Motor neuron (in vitro differentiated cells): ENCODE data around the gene CITED2. TPM values are rescaled to one million over a fixed set of nuclear protein-coding genes. Genes with fewer than 3 reads are reported as not detected.
"Not testable (repeated sequence)": the region's sequence is repeated elsewhere in the genome, so short reads cannot be mapped to it uniquely, and the experiment has no call there.

ENCODE experiments used
- ATAC-seq, 8 experiments: fragments of 200-7000 bp; cut with Tn5 transposase; replicated peaks in 6 of 8; 2 replicates each; pipeline ENCODE4 v1.8.0; 2021; ENCODE audit warnings: mild to moderate bottlenecking in 8 of 8, moderate library complexity in 8 of 8
- H3K27ac ChIP-seq, 2 donors: fragments of 250-450 bp; sonication (Bioruptor Pico); 2 replicates each; pipeline ENCODE4 v1.9.0; 2021; ENCODE audit warnings: antibody characterized with exemption in 2 of 2, mild to moderate bottlenecking in 2 of 2, moderate library complexity in 1 of 2
- H3K4me1 ChIP-seq, 2 donors: fragments of 250-450 bp; sonication (Bioruptor Pico); replicated peaks in 1 of 2; 2 replicates each; pipeline ENCODE4 v1.6.1; 2021; ENCODE audit warnings: antibody characterized with exemption in 2 of 2, mild to moderate bottlenecking in 2 of 2, moderate library complexity in 1 of 2
- H3K4me3 ChIP-seq, 5 donors: fragments of 250-450 bp; sonication (Bioruptor Pico); 2 replicates each; pipeline ENCODE4 v1.9.0; 2021; ENCODE audit warnings: antibody characterized with exemption in 5 of 5, mild to moderate bottlenecking in 5 of 5, moderate library complexity in 4 of 5
- WGBS, 10 experiments: fragments of 450-650 bp; shearing (Covaris generic); methylation state at CpG; one replicate each; pipeline ENCODE4 v1.0.0; 2022; 5-methylcytosine and 5-hydroxymethylcytosine counted together
- in situ Hi-C, 9 experiments: fragments of 400-800 bp; cut with MboI; loops; one replicate each; pipeline ENCODE4 v1.15.0; 2021; ENCODE audit warnings: low sequenced_read_pairs in 9 of 9, low pct_unique_long_range_greater_than_20kb in 2 of 9; ENCODE audit not compliant: unreplicated experiment in 9 of 9
- total RNA-seq, 8 experiments: library from RNA; unstranded; fragments of 300-600 nt; gene quantifications; 2 replicates each; pipeline versions ENCODE4 v1.2.3 to v1.2.4, GENCODE V29; 2022

The CITED2 gene
- total RNA-seq, 8 experiments from 2014 or later: 15.7 to 84.6 (median 35.0) TPM

GRCh38 chr6:139370283-139370998 lies 4.0 kb downstream of the CITED2 start:
- H3K4me1 ChIP-seq: peaks cover 27 to 37% of the 10 kb centered on the region in 2 donors
- H3K4me3 ChIP-seq: peak overlapping the region in 4 of 5 donors; percentile 6 to 98 (median 94)
- ATAC-seq: no peak
- 3 to 59% (median 13%) methylated on average over 2 to 5 of the region's 5 CpGs; no CpG with 5 or more reads in 3 of the 10 experiments for WGBS, 10 experiments
- no peak overlapping the region for H3K27ac ChIP-seq
- in situ Hi-C loops: loop anchor here in 6 of 9 experiments (25.0 kb wide), 1 partner anchor 558 kb away; no protein-coding TSS in a partner anchor

GRCh38 chr6:139369568-139370282 lies 4.7 kb downstream of the CITED2 start:
- peak in 2 of 8 experiments; percentile 1 to 3 for ATAC-seq
- WGBS, 10 experiments: 6 to 30% (median 15%) methylated on average over 2 to 9 of the region's 9 CpGs
- no peak overlapping the region for H3K27ac ChIP-seq
- H3K4me1 ChIP-seq: peaks cover 27 to 37% of the 10 kb centered on the region in 2 donors
- in situ Hi-C loops: loop anchor here in 6 of 9 experiments (10.0 to 25.0 kb wide), 3 partner anchors 145 to 557 kb away; no protein-coding TSS in a partner anchor
- peak overlapping the region in 3 of 5 donors; percentile 91 to 98 (median 98) for H3K4me3 ChIP-seq

- Histone ChIP-seq H3K4me1 (peaks cover 27 to 37% of the 10 kb centered on the region in 2 donors), H3K4me3 (peak overlapping the region in 2 of 5 donors; percentile 91 to 98), H3K27ac (no peak overlapping the region)
- WGBS, 10 experiments: 0 to 75% (median 20%) methylated on average over 1 to 2 of the region's 2 CpGs; no CpG with 5 or more reads in 1 of the 10 experiments
- ATAC-seq: no peak
- in situ Hi-C loops: loop anchor here in 6 of 9 experiments (10.0 to 25.0 kb wide), 3 partner anchors 144 to 557 kb away; no protein-coding TSS in a partner anchor
Observed at GRCh38 chr6:139369068-139369467, 5.4 kb downstream of the CITED2 start.

- in situ Hi-C loops: loop anchor here in 6 of 9 experiments (10.0 to 25.0 kb wide), 3 partner anchors 144 to 556 kb away; no protein-coding TSS in a partner anchor
- no peak overlapping the region for H3K4me3 ChIP-seq
- H3K4me1 ChIP-seq: peaks cover 27 to 37% of the 10 kb centered on the region in 2 donors
- WGBS, 10 experiments: 0 to 100% (median 33%) methylated on average over 1 of the region's 1 CpG; no CpG with 5 or more reads in 5 of the 10 experiments
- no peak overlapping the region for H3K27ac ChIP-seq
- ATAC-seq: no peak
Observed at GRCh38 chr6:139368661-139369060, 5.8 kb downstream of the CITED2 start.

GRCh38 chr6:139367810-139368351 lies 6.6 kb downstream of the CITED2 start:
- H3K27ac ChIP-seq: no peak overlapping the region
- WGBS, 10 experiments: 11 to 87% (median 38%) methylated on average over 1 to 8 of the region's 8 CpGs; no CpG with 5 or more reads in 1 of the 10 experiments
- no peak overlapping the region for H3K4me3 ChIP-seq
- peaks cover 27 to 37% of the 10 kb centered on the region in 2 donors for H3K4me1 ChIP-seq
- in situ Hi-C loops: loop anchor here in 6 of 9 experiments (10.0 to 25.0 kb wide), 3 partner anchors 143 to 556 kb away; no protein-coding TSS in a partner anchor
- peak in 1 of 8 experiments; percentile 27 for ATAC-seq

GRCh38 chr6:139364982-139365379 lies 9.5 kb downstream of the CITED2 start:
- ATAC-seq: no peak
- in situ Hi-C loops: loop anchor here in 6 of 9 experiments (10.0 to 25.0 kb wide), 3 partner anchors 140 to 553 kb away; no protein-coding TSS in a partner anchor

GRCh38 chr6:139364302-139364981 lies 10.0 kb downstream of the CITED2 start:
- ATAC-seq: peak in 4 of 8 experiments; percentile 26 to 53 (median 33)
- in situ Hi-C loops: loop anchor here in 6 of 9 experiments (10.0 to 25.0 kb wide), 3 partner anchors 140 to 552 kb away; no protein-coding TSS in a partner anchor
- peaks cover 18 to 19% of the 10 kb centered on the region in 2 donors for H3K4me1 ChIP-seq
- 28 to 87% (median 59%) methylated on average over 2 to 4 of the region's 4 CpGs for WGBS, 10 experiments
- H3K4me3 ChIP-seq: no peak overlapping the region
- no peak overlapping the region for H3K27ac ChIP-seq

More at GRCh38 chr6:139364982-139365379, 9.5 kb downstream of the CITED2 start:
- Histone ChIP-seq H3K4me1 (peaks cover 22 to 23% of the 10 kb centered on the region in 2 donors), H3K27ac (no peak overlapping the region), H3K4me3 (no peak overlapping the region)
- 0 to 68% (median 34%) methylated on average over 1 to 3 of the region's 3 CpGs; no CpG with 5 or more reads in 1 of the 10 experiments for WGBS, 10 experiments

- H3K4me3 ChIP-seq, ATAC-seq, H3K27ac ChIP-seq: not testable (repeated sequence)
- WGBS, 10 experiments: 100% methylated on average over 1 of the region's 5 CpGs; no CpG with 5 or more reads in 9 of the 10 experiments
- peaks cover 12 to 13% of the 10 kb centered on the region in 2 donors for H3K4me1 ChIP-seq
- in situ Hi-C loops: loop anchor here in 6 of 9 experiments (10.0 to 25.0 kb wide), 3 partner anchors 139 to 551 kb away; no protein-coding TSS in a partner anchor
Observed at GRCh38 chr6:139363797-139364196, 10.7 kb downstream of the CITED2 start.

GRCh38 chr6:139363123-139363522 lies 11.3 kb downstream of the CITED2 start:
- not testable (repeated sequence) for ATAC-seq, H3K4me1 ChIP-seq, H3K27ac ChIP-seq, H3K4me3 ChIP-seq
- in situ Hi-C loops: loop anchor here in 6 of 9 experiments (10.0 to 25.0 kb wide), 3 partner anchors 138 to 551 kb away; no protein-coding TSS in a partner anchor
- WGBS, 10 experiments: 50 to 100% (median 83%) methylated on average over 1 of the region's 1 CpG; no CpG with 5 or more reads in 1 of the 10 experiments

GRCh38 chr6:139361211-139361610 lies 13.2 kb downstream of the CITED2 start:
- in situ Hi-C loops: loop anchor here in 6 of 9 experiments (10.0 to 25.0 kb wide), 3 partner anchors 136 to 549 kb away; no protein-coding TSS in a partner anchor

GRCh38 chr6:139356924-139357323 lies 17.5 kb downstream of the CITED2 start:
- H3K4me3 ChIP-seq: no peak overlapping the region
- ATAC-seq: no peak
- H3K4me1 ChIP-seq: no peaks in the 10 kb centered on the region
- no peak overlapping the region for H3K27ac ChIP-seq
- in situ Hi-C loops: loop anchor here in 6 of 9 experiments (10.0 to 25.0 kb wide), 2 partner anchors 132 to 545 kb away; no protein-coding TSS in a partner anchor
- WGBS, 10 experiments: 70 to 100% (median 90%) methylated on average over 1 to 2 of the region's 2 CpGs; no CpG with 5 or more reads in 6 of the 10 experiments

More at GRCh38 chr6:139361211-139361610, 13.2 kb downstream of the CITED2 start:
- 29 to 100% (median 80%) methylated on average over 1 of the region's 2 CpGs; no CpG with 5 or more reads in 3 of the 10 experiments for WGBS, 10 experiments
- H3K4me3 ChIP-seq: no peak overlapping the region
- no peaks in the 10 kb centered on the region for H3K4me1 ChIP-seq
- no peak for ATAC-seq
- H3K27ac ChIP-seq: no peak overlapping the region
